ENCODE results near the gene ISOC2. TPM values are rescaled to one million over a fixed set of nuclear protein-coding genes. Genes with fewer than 3 reads are reported as not detected.

Gene ISOC2
- total RNA-seq, 1 experiment from 2014 or later: 72.2 TPM

- peaks cover 14 to 20% of the 10 kb centered on the region in 2 experiments for H3K4me1 Mint-ChIP-seq
- Histone ChIP-seq H2BK20ac (ENCODE audit: low read depth, low read length, poor library complexity, severe bottlenecking) (no peak overlapping the region), H3K23me2 (ENCODE audit: insufficient read length, low read depth, low read length, poor library complexity, severe bottlenecking) (no peaks in the 10 kb centered on the region), H3K4ac (ENCODE audit: low read depth, low read length) (no peak overlapping the region), H3K4me1 (ENCODE audit: insufficient read depth, low read length) (no peaks in the 10 kb centered on the region; the same call in 1 of the 2 replicates), H3K56ac (ENCODE audit: insufficient read length, low read depth, low read length) (no peak overlapping the region), H4K5ac (ENCODE audit: insufficient read length, low read depth, low read length) (no peak overlapping the region), H3K9ac (ENCODE audit: extremely low read depth, insufficient read length, low read length) (no peak overlapping the region), H3T11ph (ENCODE audit: low read length) (no peak overlapping the region), H3K79me1 (ENCODE audit: insufficient read depth, low read depth, low read length, poor library complexity, severe bottlenecking) (no peaks in the 10 kb centered on the region), H3K27ac (ENCODE audit: insufficient read length, low read depth, low read length) (no peak overlapping the region), H2BK5ac (ENCODE audit: insufficient read length, low read length) (no peak overlapping the region), H2AK5ac (ENCODE audit: insufficient read length, low read length) (no peak overlapping the region), H2BK120ac (ENCODE audit: low read depth, low read length, poor library complexity, severe bottlenecking) (no peak overlapping the region), H2BK12ac (ENCODE audit: insufficient read length, low read depth, low read length) (no peak overlapping the region), H4K20me1 (ENCODE audit: control insufficient read depth, insufficient read depth, insufficient read length) (no peaks in the 10 kb centered on the region), H3K27me3 (ENCODE audit: insufficient read depth, low read length) (no peaks in the 10 kb centered on the region), H2BK15ac (ENCODE audit: low read depth, low read length) (no peak overlapping the region; the same call in 1 of the 2 replicates), H3K9me3 (ENCODE audit: control insufficient read depth, low read depth, low read length) (no peaks in the 10 kb centered on the region), H2AFZ (ENCODE audit: low read length) (no peak overlapping the region), H3K79me2 (ENCODE audit: insufficient read depth, low read length) (no peaks in the 10 kb centered on the region), H3K23ac (ENCODE audit: insufficient read length, low read depth, low read length) (no peak overlapping the region), H4K91ac (ENCODE audit: insufficient read length, low read depth, low read length) (no peak overlapping the region), H3K14ac (ENCODE audit: insufficient read depth, low read length) (no peak overlapping the region), H3K18ac (ENCODE audit: insufficient read length, low read depth, low read length) (no peak overlapping the region), H4K8ac (replicated peaks; ENCODE audit: insufficient read length, low read depth, low read length) (no peak overlapping the region), H3K4me2 (ENCODE audit: insufficient read depth, insufficient read length, low read length) (no peak overlapping the region)
- no peak for DNase-seq
- no peak for TF ChIP-seq CTCF (conservative IDR thresholded peaks at IDR 0.05)
- no peak overlapping the region for H3K27ac Mint-ChIP-seq
- H3K36me3 Mint-ChIP-seq (ENCODE audit: insufficient read depth in 1 of 3, low read depth in 3 of 3): no peaks in the 10 kb centered on the region; a peak in 1 of 7 replicates
- peaks cover 0 to 3% of the 10 kb centered on the region in 2 experiments; a peak in 1 of 5 replicates for H3K9me3 Mint-ChIP-seq
- H3K27me3 Mint-ChIP-seq (ENCODE audit: low read depth): peaks cover 13% of the 10 kb centered on the region
- H3K4me3 Mint-ChIP-seq: no peak overlapping the region; a peak in 1 of 5 replicates
- WGBS (ENCODE audit: extremely low coverage, insufficient read length, low lambda C conversion rate): no CpG with 5 or more reads among the region's 4 CpGs
Observed at GRCh38 chr19:55466241-55466614, 4.8 kb upstream of the ISOC2 start.

All from H9 (cell line).